Limb (tissue), 2 donors: Measurements from ENCODE around the gene IMP3.
"Not testable (repeated sequence)": the region's sequence is repeated elsewhere in the genome, so short reads cannot be mapped to it uniquely, and the experiment has no call there.

ENCODE experiments used
- DNase-seq, 2 donors: peaks; one replicate each; pipeline ENCODE4 v3.0.0-alpha.2; 2016; ENCODE audit errors: extremely low spot score in 2 of 2

IMP3 gene

GRCh38 chr15:75639709-75640482, at the start of gene IMP3:
IMP3 (minus strand) TSS chr15:75640224; CDS start chr15:75640168, 56 bp downstream.
- peak; percentile 94 to 96 for DNase-seq

GRCh38 chr15:75689429-75689828, 49.4 kb upstream of the IMP3 start:
- DNase-seq, result not testable (repeated sequence)

GRCh38 chr15:75688831-75689230, 48.8 kb upstream of the IMP3 start:
- DNase-seq, result no peak

- DNase-seq, result no peak
These were observed 48.2 kb upstream of the IMP3 start for GRCh38 chr15:75688278-75688557.

GRCh38 chr15:75687486-75688277, 47.7 kb upstream of the IMP3 start:
- no peak for DNase-seq

GRCh38 chr15:75686212-75686642, 46.2 kb upstream of the IMP3 start:
- peak in 1 of 2 donors; percentile 89 for DNase-seq

GRCh38 chr15:75685195-75685594, 45.2 kb upstream of the IMP3 start:
- DNase-seq, result no peak

- no peak for DNase-seq
These were observed 44.6 kb upstream of the IMP3 start for GRCh38 chr15:75684648-75685047.

- DNase-seq, result peak in 1 of 2 donors; percentile 84
These were observed 43.8 kb upstream of the IMP3 start for GRCh38 chr15:75683646-75684312.

- no peak for DNase-seq
These were observed 42.4 kb upstream of the IMP3 start for GRCh38 chr15:75682181-75683135.

- no peak for DNase-seq
These were observed 40.2 kb upstream of the IMP3 start for GRCh38 chr15:75680007-75680789.

GRCh38 chr15:75678324-75678690, 38.3 kb upstream of the IMP3 start:
- not testable (repeated sequence) for DNase-seq

- no peak for DNase-seq
These were observed 37.7 kb upstream of the IMP3 start for GRCh38 chr15:75677465-75678323.

GRCh38 chr15:75676688-75677464, 36.9 kb upstream of the IMP3 start:
- no peak for DNase-seq

- DNase-seq, result no peak
These were observed 35.8 kb upstream of the IMP3 start for GRCh38 chr15:75675579-75676404.

GRCh38 chr15:75674366-75674765, 34.3 kb upstream of the IMP3 start:
- no peak for DNase-seq

GRCh38 chr15:75673426-75674235, 33.6 kb upstream of the IMP3 start:
- DNase-seq, result no peak
